SU-DHL-6 (cell line): ENCODE measurements around the gene NRXN2.

Experiments used
- CTCF ChIP-seq: fragments of 200-600 bp; sonication (generic); IDR thresholded peaks from one replicate; pipeline ENCODE4 v1.5.1; 2017; ENCODE audit warnings: antibody characterized with exemption, mild to moderate bottlenecking, low read length, moderate library complexity; ENCODE audit not compliant: insufficient read depth, poor library complexity, severe bottlenecking
- EZH2phosphoT487 ChIP-seq: fragments of 200-600 bp; sonication (generic), shearing (Covaris generic); conservative IDR thresholded peaks from 2 replicates; pipeline ENCODE4 v1.6.1; 2018; ENCODE audit warnings: mild to moderate bottlenecking, antibody characterized with exemption, low read length, moderate library complexity, mixed read lengths

- no peak for TF ChIP-seq CTCF
- TF ChIP-seq EZH2phosphoT487, result no peak
Measured at GRCh38 chr11:64751580-64751979, 28.6 kb upstream of the NRXN2 start.
